ENCODE results near the gene KRTAP13-1. TPM values are rescaled to one million over a fixed set of nuclear protein-coding genes. Genes with fewer than 3 reads are reported as not detected.

Gene KRTAP13-1
- total and polyA plus RNA-seq, 4 donors, result not detected

- TF ChIP-seq CTCF (IDR thresholded peaks at IDR 0.05; ENCODE audit: control extremely low read depth, extremely low read depth), result no peak
- H3K4me3 ChIP-seq, result no peak overlapping the region
- no peaks in the 10 kb centered on the region for H3K9me3 ChIP-seq (ENCODE audit: control insufficient read depth in 4 of 4, insufficient read depth in 3 of 4, low read length in 3 of 4)
- no peak overlapping the region for H3K9ac ChIP-seq (ENCODE audit: insufficient read depth in 1 of 2, low read length in 2 of 2)
- ATAC-seq (ENCODE audit: insufficient read depth, low FRiP score) (no peak), DNase-seq (no peak)
- no peaks in the 10 kb centered on the region for H3K36me3 ChIP-seq (ENCODE audit: control insufficient read depth in 4 of 4, insufficient read depth in 4 of 4, low read length in 4 of 4)
- WGBS, 2 donors, result 70 to 79% methylated on average over 1 of the region's 1 CpG
- peaks cover 0 to 7% (median 0%) of the 10 kb centered on the region in 5 donors for H3K4me1 ChIP-seq (ENCODE audit: control insufficient read depth in 5 of 5, insufficient read depth in 5 of 5, low read length in 5 of 5)
- H3K27ac ChIP-seq (ENCODE audit: low read depth in 1 of 2, low read length in 1 of 2), result no peak overlapping the region
- H3K27me3 ChIP-seq (ENCODE audit: control insufficient read depth in 3 of 3, insufficient read depth in 3 of 3, low read length in 2 of 3), result no peaks in the 10 kb centered on the region
These were observed 41.4 kb upstream of the KRTAP13-1 start for GRCh38 chr21:30354308-30355005.

- Histone ChIP-seq H3K27me3 (ENCODE audit: control insufficient read depth in 3 of 3, insufficient read depth in 3 of 3, low read length in 2 of 3) (no peaks in the 10 kb centered on the region), H3K9ac (ENCODE audit: insufficient read depth in 1 of 2, low read length in 2 of 2) (no peak overlapping the region), H3K27ac (ENCODE audit: low read depth in 1 of 2, low read length in 1 of 2) (no peak overlapping the region), H3K4me1 (ENCODE audit: control insufficient read depth in 5 of 5, insufficient read depth in 5 of 5, low read length in 5 of 5) (no peaks in the 10 kb centered on the region), H3K9me3 (ENCODE audit: control insufficient read depth in 4 of 4, insufficient read depth in 3 of 4, low read length in 3 of 4) (no peaks in the 10 kb centered on the region), H3K36me3 (ENCODE audit: control insufficient read depth in 4 of 4, insufficient read depth in 4 of 4, low read length in 4 of 4) (no peaks in the 10 kb centered on the region), H3K4me3 (no peak overlapping the region)
- no peak for TF ChIP-seq CTCF (IDR thresholded peaks at IDR 0.05; ENCODE audit: control extremely low read depth, extremely low read depth)
- WGBS, 2 donors, result 54 to 81% methylated on average over 3 of the region's 3 CpGs
- ATAC-seq (ENCODE audit: insufficient read depth, low FRiP score), result no peak
- DNase-seq, result no peak
These were observed 39.9 kb upstream of the KRTAP13-1 start for GRCh38 chr21:30355906-30356305.

GRCh38 chr21:30372139-30372770, 23.6 kb upstream of the KRTAP13-1 start, which contains the start of gene KRTAP13-2:
Gene KRTAP13-2, minus strand, starts transcription at chr21:30372271. Its CDS starts 58 bp downstream, at chr21:30372213.
- Histone ChIP-seq H3K9me3 (ENCODE audit: control insufficient read depth in 4 of 4, insufficient read depth in 3 of 4, low read length in 3 of 4) (no peaks in the 10 kb centered on the region), H3K27ac (ENCODE audit: low read depth in 1 of 2, low read length in 1 of 2) (no peak within 1 kb of the TSS), H3K4me1 (ENCODE audit: control insufficient read depth in 5 of 5, insufficient read depth in 5 of 5, low read length in 5 of 5) (no peaks in the 10 kb centered on the region), H3K4me3 (no peak within 1 kb of the TSS), H3K36me3 (ENCODE audit: control insufficient read depth in 4 of 4, insufficient read depth in 4 of 4, low read length in 4 of 4) (no peaks in the 10 kb centered on the region), H3K27me3 (ENCODE audit: control insufficient read depth in 3 of 3, insufficient read depth in 3 of 3, low read length in 2 of 3) (no peaks in the 10 kb centered on the region), H3K9ac (ENCODE audit: insufficient read depth in 1 of 2, low read length in 2 of 2) (no peak within 1 kb of the TSS)
- 86% methylated on average over 5 of the region's 5 CpGs for WGBS, 2 donors
- ATAC-seq (ENCODE audit: insufficient read depth, low FRiP score) (no peak), DNase-seq (no peak)
- no peak for TF ChIP-seq CTCF (IDR thresholded peaks at IDR 0.05; ENCODE audit: control extremely low read depth, extremely low read depth)
